GM18505 (cell line): Measurements from ENCODE around the gene VEGFD.
"Not testable (repeated sequence)": the region's sequence is repeated elsewhere in the genome, so short reads cannot be mapped to it uniquely, and the experiment has no call there.

Experiments
- ATAC-seq: cut with Tn5 transposase; IDR thresholded peaks from one replicate; pipeline ENCODE4 v1.9.1; 2021; ENCODE audit not compliant: unreplicated experiment
- POLR2A ChIP-seq: IDR thresholded peaks from 4 replicates; pipeline ENCODE4 v1.6.1; 2011; ENCODE audit warnings: borderline replicate concordance; ENCODE audit not compliant: insufficient read depth, insufficient read length; ENCODE audit errors: extremely low read depth

The VEGFD gene

GRCh38 chrX:15310117-15310516 lies 74.1 kb downstream of the VEGFD start:
- no peak for TF ChIP-seq POLR2A
- no peak for ATAC-seq

- not testable (repeated sequence) for ATAC-seq
Measured at GRCh38 chrX:15305899-15306298, 78.3 kb downstream of the VEGFD start.

GRCh38 chrX:15301924-15302323 lies 82.3 kb downstream of the VEGFD start:
- no peak for TF ChIP-seq POLR2A
- ATAC-seq = no peak

- no peak for ATAC-seq
- TF ChIP-seq POLR2A = no peak
Measured at GRCh38 chrX:15299941-15300851, 84.0 kb downstream of the VEGFD start.

GRCh38 chrX:15298780-15299179 lies 85.4 kb downstream of the VEGFD start:
- ATAC-seq = no peak

GRCh38 chrX:15298201-15298600 lies 86.0 kb downstream of the VEGFD start:
- no peak for TF ChIP-seq POLR2A
- ATAC-seq = no peak

More at GRCh38 chrX:15298780-15299179, 85.4 kb downstream of the VEGFD start:
- TF ChIP-seq POLR2A = no peak
